ENCODE data around the gene SYS1. TPM values are rescaled to one million over a fixed set of nuclear protein-coding genes. Genes with fewer than 3 reads are reported as not detected.

The SYS1 gene
- total RNA-seq, 1 experiment from 2014 or later, result 29.1 TPM

GRCh38 chr20:45325371-45325770 lies 37.6 kb upstream of the SYS1 start:
- ChIA-PET CTCF (no interaction called here), POLR2A (no interaction called here)
- intact Hi-C loops (cut with micrococcal nuclease; ENCODE audit: unreplicated experiment), result loop anchor here (10.0 kb wide), 1 partner anchor 449 kb away; no protein-coding TSS in a partner anchor
- in situ Hi-C loops (cut with HindIII; ENCODE audit: low pct_unique_long_range_greater_than_20kb, low sequenced_read_pairs), result no loop called here
- BruUV-seq (replicated peaks), result no TSS peak
- TF ChIP-seq CTCF (IDR thresholded peaks at IDR 0.05) (no peak), TCF7L2 (IDR thresholded peaks at IDR 0.05; ENCODE audit: low read depth, low read length) (no peak), SIN3A (IDR thresholded peaks at IDR 0.05; ENCODE audit: borderline replicate concordance, insufficient read depth, low read depth, low read length) (no peak), POLR2AphosphoS5 (IDR thresholded peaks at IDR 0.05; ENCODE audit: low read depth, low read length) (no peak), REST (IDR thresholded peaks at IDR 0.05; ENCODE audit: insufficient read depth in 1 of 2, low read depth in 2 of 2, low read length in 1 of 2) (no peak)
- Histone ChIP-seq H3K4me3 (ENCODE audit: low read depth in 2 of 2, low read length in 2 of 2) (no peak overlapping the region), H3K27ac (ENCODE audit: low read length) (no peak overlapping the region), H3K36me3 (ENCODE audit: control insufficient read depth, insufficient read depth, low read length) (peaks cover 16% of the 10 kb centered on the region), H3K9me3 (ENCODE audit: control insufficient read depth, insufficient read depth, low read depth, low read length) (no peaks in the 10 kb centered on the region), H3K27me3 (ENCODE audit: control insufficient read depth, insufficient read depth, low read length) (no peaks in the 10 kb centered on the region), H3K4me1 (ENCODE audit: control insufficient read depth, insufficient read depth, low read length) (peaks cover 6% of the 10 kb centered on the region)
- ATAC-seq (no peak), DNase-seq (ENCODE audit: low read depth, low spot score) (no peak)

GRCh38 chr20:45328451-45328850 lies 34.5 kb upstream of the SYS1 start:
- peaks cover 20% of the 10 kb centered on the region for H3K36me3 ChIP-seq (ENCODE audit: control insufficient read depth, insufficient read depth, low read length)
- TF ChIP-seq POLR2AphosphoS5 (IDR thresholded peaks at IDR 0.05; ENCODE audit: low read depth, low read length) (no peak), CTCF (IDR thresholded peaks at IDR 0.05) (no peak), REST (IDR thresholded peaks at IDR 0.05; ENCODE audit: insufficient read depth in 1 of 2, low read depth in 2 of 2, low read length in 1 of 2) (no peak), TCF7L2 (IDR thresholded peaks at IDR 0.05; ENCODE audit: low read depth, low read length) (no peak), SIN3A (IDR thresholded peaks at IDR 0.05; ENCODE audit: borderline replicate concordance, insufficient read depth, low read depth, low read length) (no peak)

More at GRCh38 chr20:45328451-45328850, 34.5 kb upstream of the SYS1 start:
- no peak overlapping the region for H3K4me3 ChIP-seq (ENCODE audit: low read depth in 2 of 2, low read length in 2 of 2)
- H3K27me3 ChIP-seq (ENCODE audit: control insufficient read depth, insufficient read depth, low read length), result no peaks in the 10 kb centered on the region
- H3K9me3 ChIP-seq (ENCODE audit: control insufficient read depth, insufficient read depth, low read depth, low read length), result no peaks in the 10 kb centered on the region
- intact Hi-C loops (cut with micrococcal nuclease; ENCODE audit: unreplicated experiment), result loop anchor here (10.0 kb wide), 1 partner anchor 446 kb away; no protein-coding TSS in a partner anchor
- ChIA-PET CTCF (no interaction called here), POLR2A (no interaction called here)
- no peaks in the 10 kb centered on the region for H3K4me1 ChIP-seq (ENCODE audit: control insufficient read depth, insufficient read depth, low read length)
- BruUV-seq (replicated peaks), result no TSS peak
- ATAC-seq (no peak), DNase-seq (ENCODE audit: low read depth, low spot score) (no peak)
- in situ Hi-C loops (cut with HindIII; ENCODE audit: low pct_unique_long_range_greater_than_20kb, low sequenced_read_pairs), result no loop called here
- H3K27ac ChIP-seq (ENCODE audit: low read length), result no peak overlapping the region
